Smooth muscle cell (in vitro differentiated cells): ENCODE results near the gene LAMA5. TPM values are rescaled to one million over a fixed set of nuclear protein-coding genes. Genes with fewer than 3 reads are reported as not detected.

Source experiments
- DNase-seq: peaks from one replicate; lab custom pipeline; 2025; ENCODE audit not compliant: unreplicated experiment; lab: John Stamatoyannopoulos, UW
- H2AFZ ChIP-seq: fragments of 200-600 bp; sonication (generic); 2 replicates; pipeline ENCODE4 v1.6.0; 2016; ENCODE audit warnings: antibody characterized with exemption, low read depth, mild to moderate bottlenecking
- H3F3A ChIP-seq: fragments of 200-600 bp; sonication (generic); 2 replicates; pipeline ENCODE4 v1.6.0; 2017; ENCODE audit warnings: antibody characterized with exemption, low read depth
- H3K27ac ChIP-seq: fragments of 200-600 bp; sonication (generic); 2 replicates; pipeline ENCODE4 v1.5.1; 2016; ENCODE audit warnings: low read depth, mild to moderate bottlenecking
- H3K27me3 ChIP-seq: fragments of 200-600 bp; sonication (generic); 2 replicates; pipeline ENCODE4 v1.6.1; 2016; ENCODE audit warnings: low read depth, mild to moderate bottlenecking
- H3K36me3 ChIP-seq: fragments of 200-600 bp; sonication (generic); 2 replicates; pipeline ENCODE4 v1.5.1; 2016; ENCODE audit warnings: low read depth
- H3K4me1 ChIP-seq: fragments of 200-600 bp; sonication (generic); 2 replicates; pipeline ENCODE4 v1.5.1; 2016; ENCODE audit warnings: low read depth
- H3K4me2 ChIP-seq: fragments of 200-600 bp; sonication (generic); 2 replicates; pipeline ENCODE4 v1.6.0; 2016; ENCODE audit warnings: mild to moderate bottlenecking
- H3K4me3 ChIP-seq: fragments of 200-600 bp; sonication (generic); 2 replicates; pipeline ENCODE4 v1.5.1; 2016; ENCODE audit warnings: mild to moderate bottlenecking
- H3K79me2 ChIP-seq: fragments of 200-600 bp; sonication (generic); 2 replicates; pipeline ENCODE4 v1.6.0; 2016; ENCODE audit warnings: low read depth, mild to moderate bottlenecking
- H3K9ac ChIP-seq: fragments of 200-600 bp; sonication (generic); 2 replicates; pipeline ENCODE4 v1.6.0; 2016; ENCODE audit warnings: low read depth
- H3K9me3 ChIP-seq: fragments of 200-600 bp; sonication (generic); replicated peaks from 2 replicates; pipeline ENCODE4 v1.5.1; 2016; ENCODE audit warnings: low read depth
- H4K20me1 ChIP-seq: fragments of 200-600 bp; sonication (generic); 2 replicates; pipeline ENCODE4 v1.6.0; 2016; ENCODE audit warnings: low read depth
- CTCF ChIP-seq: fragments of 200-600 bp; sonication (generic); IDR thresholded peaks from 2 replicates; pipeline ENCODE4 v1.5.1; 2017; ENCODE audit warnings: borderline replicate concordance, mild to moderate bottlenecking, antibody characterized with exemption; ENCODE audit not compliant: insufficient read depth, poor library complexity, severe bottlenecking
- WGBS: methylation state at CpG from one replicate; pipeline ENCODE4 v1.1.7; 2016; ENCODE audit warnings: low lambda C conversion rate; 5-methylcytosine and 5-hydroxymethylcytosine counted together
- polyA plus RNA-seq: library from polyadenylated mRNA; unstranded; fragments of >200 nt; fragmentation: Nextera tagmentation; extraction: Ambion mirVana; gene quantifications from 2 replicates; pipeline ENCODE4 v1.2.1, GENCODE V29; 2016
- total RNA-seq: library from RNA; depleted of rRNA; stranded (reverse); fragments of >200 nt; gene quantifications from 2 replicates; pipeline ENCODE4 v1.2.3, GENCODE V29; 2014

The LAMA5 gene
- total and polyA plus RNA-seq, 2 experiments from 2014 or later: 27.5 to 27.6 TPM

- no peak overlapping the region for H2AFZ ChIP-seq
- no peak overlapping the region for H3K9ac ChIP-seq
- no peaks in the 10 kb centered on the region for H3K36me3 ChIP-seq
- no peaks in the 10 kb centered on the region for H3K79me2 ChIP-seq
- WGBS: 95% methylated on average over 22 of the region's 26 CpGs
- no peak overlapping the region for H3K27ac ChIP-seq
- TF ChIP-seq CTCF: no peak
- no peaks in the 10 kb centered on the region for H3K9me3 ChIP-seq
- DNase-seq: no peak
- no peaks in the 10 kb centered on the region for H3K4me1 ChIP-seq
- H3K4me2 ChIP-seq: no peak overlapping the region
- no peak overlapping the region for H3K4me3 ChIP-seq
- no peaks in the 10 kb centered on the region for H3F3A ChIP-seq
- H4K20me1 ChIP-seq: no peaks in the 10 kb centered on the region
- no peaks in the 10 kb centered on the region for H3K27me3 ChIP-seq
Observed at GRCh38 chr20:62313021-62313420, 54.1 kb downstream of the LAMA5 start.

- Histone ChIP-seq H4K20me1 (no peaks in the 10 kb centered on the region), H2AFZ (no peak overlapping the region), H3K27ac (no peak overlapping the region), H3K79me2 (no peaks in the 10 kb centered on the region), H3K27me3 (no peaks in the 10 kb centered on the region), H3K4me3 (no peak overlapping the region), H3K36me3 (no peaks in the 10 kb centered on the region), H3K4me1 (no peaks in the 10 kb centered on the region), H3K9ac (no peak overlapping the region), H3K9me3 (no peaks in the 10 kb centered on the region), H3F3A (no peaks in the 10 kb centered on the region), H3K4me2 (no peak overlapping the region)
- 98% methylated on average over 16 of the region's 16 CpGs for WGBS
- TF ChIP-seq CTCF: no peak
- DNase-seq: no peak
Observed at GRCh38 chr20:62312662-62312977, 54.5 kb downstream of the LAMA5 start.

- H3K36me3 ChIP-seq: no peaks in the 10 kb centered on the region
Observed at GRCh38 chr20:62311832-62312661, 55.1 kb downstream of the LAMA5 start.

More at GRCh38 chr20:62311832-62312661, 55.1 kb downstream of the LAMA5 start:
- H3F3A ChIP-seq: no peaks in the 10 kb centered on the region
- H3K4me2 ChIP-seq: no peak overlapping the region
- H3K9me3 ChIP-seq: no peaks in the 10 kb centered on the region
- no peak for TF ChIP-seq CTCF
- H3K4me1 ChIP-seq: no peaks in the 10 kb centered on the region
- no peak overlapping the region for H3K9ac ChIP-seq
- no peak overlapping the region for H3K4me3 ChIP-seq
- no peaks in the 10 kb centered on the region for H3K27me3 ChIP-seq
- H3K79me2 ChIP-seq: no peaks in the 10 kb centered on the region
- WGBS: 98% methylated on average over 56 of the region's 60 CpGs
- no peak overlapping the region for H3K27ac ChIP-seq
- H4K20me1 ChIP-seq: peaks cover 5% of the 10 kb centered on the region
- DNase-seq: no peak
- no peak overlapping the region for H2AFZ ChIP-seq
